COLO668 (cell line): ENCODE results near the gene DCUN1D4.
"Not testable (repeated sequence)": the region's sequence is repeated elsewhere in the genome, so short reads cannot be mapped to it uniquely, and the experiment has no call there.

ENCODE experiments used
- DNase-seq: peaks from one replicate; lab custom pipeline; 2025; ENCODE audit not compliant: unreplicated experiment; lab: John Stamatoyannopoulos, UW

Gene DCUN1D4

DNA sequence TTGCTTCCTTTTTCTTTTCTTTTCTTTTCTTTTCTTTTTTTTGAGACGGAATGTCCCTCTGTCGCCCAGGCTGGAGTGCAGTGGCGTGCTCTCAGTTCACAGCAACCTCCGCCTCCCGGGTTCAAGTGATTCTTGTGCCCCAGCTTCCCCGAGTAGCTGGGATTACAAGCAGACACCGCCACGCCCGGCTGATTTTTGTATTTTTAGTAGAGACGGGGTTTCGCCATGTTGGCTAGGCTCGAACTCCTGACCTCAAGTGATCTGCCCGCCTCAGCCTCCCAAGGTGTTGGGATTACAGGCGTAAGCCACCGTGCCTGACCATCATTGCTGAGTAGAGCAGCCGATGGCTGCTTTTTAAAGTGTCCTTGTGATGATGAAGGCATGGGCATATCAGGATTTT, 50.4 kb downstream of the DCUN1D4 start:
- not testable (repeated sequence) for DNase-seq

DNA sequence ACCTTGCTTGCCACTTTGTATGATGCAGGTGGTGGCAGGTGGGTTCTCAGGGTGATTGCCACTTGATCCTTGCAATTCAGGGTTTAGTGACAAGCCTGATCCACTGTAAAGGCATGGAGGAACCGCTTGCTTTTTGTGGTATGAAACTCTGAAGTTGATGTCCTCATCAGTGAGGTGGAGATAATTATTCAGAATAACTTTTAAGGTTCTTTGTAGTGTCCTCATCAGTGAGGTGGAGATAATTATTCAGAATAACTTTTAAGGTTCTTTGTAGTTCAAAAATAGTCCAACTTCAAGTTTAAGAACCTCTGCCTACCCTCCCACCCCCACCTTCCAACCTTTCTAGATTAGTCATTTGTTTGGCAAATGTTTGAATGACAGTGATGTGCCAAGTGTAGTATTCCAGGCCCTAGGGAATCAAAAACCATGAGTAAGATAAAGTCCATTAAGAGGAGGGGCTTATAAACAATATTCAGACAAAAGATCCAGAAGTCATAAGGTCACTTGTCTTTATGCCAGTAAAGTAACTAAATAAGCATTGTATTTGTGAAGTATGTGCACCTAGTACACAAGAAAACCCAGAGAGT, 51.2 kb downstream of the DCUN1D4 start:
- DNase-seq = no peak

- no peak for DNase-seq
Observed at GRCh38 chr4:51895158-51895557, 52.2 kb downstream of the DCUN1D4 start.

DNA sequence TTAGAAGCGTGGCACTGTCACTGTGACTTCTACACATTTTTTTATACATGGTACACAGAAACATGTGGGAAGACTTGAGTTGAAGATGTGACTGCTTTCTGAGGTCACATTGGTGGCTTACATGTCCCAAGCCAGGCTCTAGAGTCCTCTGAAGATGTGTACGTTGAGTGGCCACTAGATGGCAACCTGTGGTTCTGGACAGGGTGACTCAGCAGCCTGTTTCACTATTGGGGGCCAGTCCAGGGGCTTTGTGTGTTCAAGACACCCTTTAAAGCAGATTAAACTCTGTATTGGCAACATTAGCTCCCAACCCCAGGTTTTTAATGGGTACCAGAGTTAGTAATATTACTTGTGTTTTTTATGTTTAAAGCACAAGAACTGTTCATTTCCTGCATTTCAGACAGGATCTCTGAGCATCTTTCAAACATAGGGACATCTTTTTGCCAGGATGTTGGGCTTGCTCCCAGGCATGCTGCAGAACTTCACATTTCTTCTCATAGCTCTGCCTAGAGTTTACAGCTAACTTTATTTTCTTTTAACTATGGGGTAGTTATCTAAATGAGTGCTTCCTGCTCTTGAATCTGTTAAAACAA, 53.0 kb downstream of the DCUN1D4 start:
- peak; percentile 44 for DNase-seq

DNA sequence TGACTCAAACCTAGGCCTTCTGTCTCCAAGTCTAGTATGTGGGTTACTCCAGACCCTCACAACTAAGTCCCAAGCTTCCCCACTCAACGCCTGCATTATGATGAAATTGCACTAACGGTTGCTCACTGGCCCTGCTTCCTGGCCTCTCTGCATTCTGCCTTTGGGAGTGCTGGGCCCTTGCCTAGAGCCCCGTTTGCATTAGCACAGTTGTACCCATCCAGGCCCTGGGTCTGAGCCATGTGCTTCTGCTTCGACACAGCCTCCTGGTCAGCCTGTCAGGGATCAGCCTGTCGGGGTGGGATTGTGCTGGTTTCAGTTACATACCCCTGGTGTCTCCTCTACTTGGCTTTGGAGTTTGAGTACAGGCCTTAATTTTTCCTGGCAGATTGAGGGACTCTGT, 58.4 kb downstream of the DCUN1D4 start:
- no peak for DNase-seq

DNA sequence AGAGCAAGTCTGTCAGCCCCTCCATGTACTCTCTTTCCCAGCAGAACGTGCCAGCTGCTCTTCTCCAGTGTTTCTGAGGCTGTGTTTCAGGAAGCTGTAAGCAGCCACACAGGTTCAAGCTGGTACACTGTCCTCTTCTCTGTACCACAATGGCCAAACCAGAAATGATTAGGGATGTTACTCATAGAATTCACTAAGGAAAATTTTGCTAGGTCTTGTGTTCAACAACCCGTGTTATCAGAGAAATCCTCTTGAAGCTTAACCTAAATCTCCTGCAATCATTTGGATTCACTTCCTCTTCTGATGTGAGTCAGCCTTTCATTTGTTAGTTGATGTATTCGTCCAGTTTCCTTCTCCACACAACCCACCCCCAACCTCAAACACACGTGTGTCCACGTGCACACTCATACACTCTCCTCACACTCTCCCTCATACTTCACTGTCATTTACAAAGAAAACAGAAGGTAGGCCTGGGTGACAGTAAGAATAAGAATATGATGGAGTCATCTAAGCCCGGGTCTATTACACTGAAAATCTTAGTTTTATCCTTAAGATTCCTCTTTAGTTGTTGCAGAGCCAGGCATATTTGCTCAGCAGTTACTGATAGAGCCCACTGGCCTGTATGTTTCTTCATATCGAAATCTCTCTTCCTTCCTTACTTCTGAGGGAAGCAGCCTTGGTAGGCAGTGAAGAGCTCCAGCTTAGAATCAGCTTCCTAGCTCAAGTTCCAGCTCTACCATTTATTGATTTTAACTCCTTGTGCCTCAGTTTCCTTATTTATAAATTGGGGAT, 63.4 kb downstream of the DCUN1D4 start:
- peak; percentile 9 for DNase-seq

GRCh38 chr4:51907006-51907669, 64.2 kb downstream of the DCUN1D4 start:
- no peak for DNase-seq

GRCh38 chr4:51909236-51909703, 66.3 kb downstream of the DCUN1D4 start:
- DNase-seq = peak; percentile 57

GRCh38 chr4:51918251-51918650, 75.3 kb downstream of the DCUN1D4 start:
- no peak for DNase-seq

- DNase-seq = no peak
Observed at GRCh38 chr4:51923343-51923742, 80.4 kb downstream of the DCUN1D4 start.

GRCh38 chr4:51925307-51925706, 82.4 kb downstream of the DCUN1D4 start:
- no peak for DNase-seq

GRCh38 chr4:51930557-51930956, 87.6 kb downstream of the DCUN1D4 start:
- no peak for DNase-seq

- no peak for DNase-seq
Observed at GRCh38 chr4:51931461-51931860, 88.5 kb downstream of the DCUN1D4 start.

- no peak for DNase-seq
Observed at GRCh38 chr4:51932261-51932660, 89.3 kb downstream of the DCUN1D4 start.

DNA sequence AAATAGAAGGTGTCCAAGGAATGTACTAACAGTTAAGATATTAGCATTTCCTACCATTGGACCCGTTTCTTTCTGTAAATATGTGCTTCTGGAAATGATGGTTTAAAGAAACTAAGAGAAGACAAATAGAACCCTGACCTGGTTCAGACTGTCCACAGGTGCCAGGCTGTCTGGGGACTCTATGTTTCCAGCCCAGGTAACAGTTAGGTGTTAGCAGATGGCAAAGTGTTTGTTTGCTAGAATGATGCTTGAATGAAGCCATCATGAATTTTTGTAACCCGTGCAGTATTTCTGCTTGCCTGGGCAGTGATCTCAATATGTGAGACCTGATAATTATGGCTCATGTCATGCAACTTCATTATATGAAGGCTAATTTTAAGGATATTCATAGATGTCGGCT, 89.7 kb downstream of the DCUN1D4 start:
- no peak for DNase-seq

- not testable (repeated sequence) for DNase-seq
Observed at GRCh38 chr4:51940460-51940859, 97.5 kb downstream of the DCUN1D4 start.

- DNase-seq = no peak
Observed at GRCh38 chr4:51942108-51942832, 99.3 kb downstream of the DCUN1D4 start.

GRCh38 chr4:51942833-51943215, 99.9 kb downstream of the DCUN1D4 start:
- no peak for DNase-seq

GRCh38 chr4:51943221-51943620, 100.3 kb downstream of the DCUN1D4 start:
- DNase-seq = no peak

GRCh38 chr4:51958199-51958968, 115.4 kb downstream of the DCUN1D4 start:
- DNase-seq = no peak
